ENCODE data around the gene ATP5PF. TPM values are rescaled to one million over a fixed set of nuclear protein-coding genes. Genes with fewer than 3 reads are reported as not detected.

ATP5PF gene
- total RNA-seq, 2 experiments from 2014 or later, result 154 to 159 TPM

DNA sequence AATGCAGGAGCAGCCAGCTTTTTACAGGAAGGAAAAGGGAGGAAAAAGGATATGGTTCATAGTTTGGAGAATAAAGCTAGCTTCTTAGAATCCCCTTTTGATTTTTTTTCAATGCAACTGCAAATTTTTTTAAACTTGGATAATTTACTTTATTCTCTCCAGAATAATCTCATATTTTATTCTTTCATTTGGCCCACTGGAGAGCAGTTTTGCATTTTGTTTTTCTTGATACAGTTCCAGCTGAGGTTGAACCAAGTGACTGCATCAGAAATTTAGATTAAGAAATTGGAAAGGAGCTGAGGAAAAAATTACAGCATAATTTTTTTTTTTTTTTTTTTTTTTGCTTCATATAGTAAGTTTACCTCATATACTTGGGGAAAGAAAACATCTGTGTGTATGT is 22.8 kb upstream of the ATP5PF start:
- intact Hi-C loops (cut with micrococcal nuclease), result no loop called here
- ATAC-seq (no peak), DNase-seq (no peak)
- no peaks in the 10 kb centered on the region for H3K9me3 Mint-ChIP-seq
- H3K27ac Mint-ChIP-seq, result no peak overlapping the region
- H3K27me3 Mint-ChIP-seq, result no peaks in the 10 kb centered on the region
- ChIA-PET CTCF (interaction anchor here (1.2 to 3.3 kb wide), 3 partner anchors 9 to 44 kb away, joined by 3 to 22 read pairs (median 7); no protein-coding TSS in a partner anchor), POLR2A (no interaction called here)
- no peak overlapping the region for H3K4me3 Mint-ChIP-seq
- peaks cover 25% of the 10 kb centered on the region for H3K4me1 Mint-ChIP-seq (ENCODE audit: low read depth)
- TF ChIP-seq CTCF (IDR thresholded peaks at IDR 0.05), result no peak
- H3K36me3 Mint-ChIP-seq (ENCODE audit: low read depth), result peaks cover 43% of the 10 kb centered on the region

DNA sequence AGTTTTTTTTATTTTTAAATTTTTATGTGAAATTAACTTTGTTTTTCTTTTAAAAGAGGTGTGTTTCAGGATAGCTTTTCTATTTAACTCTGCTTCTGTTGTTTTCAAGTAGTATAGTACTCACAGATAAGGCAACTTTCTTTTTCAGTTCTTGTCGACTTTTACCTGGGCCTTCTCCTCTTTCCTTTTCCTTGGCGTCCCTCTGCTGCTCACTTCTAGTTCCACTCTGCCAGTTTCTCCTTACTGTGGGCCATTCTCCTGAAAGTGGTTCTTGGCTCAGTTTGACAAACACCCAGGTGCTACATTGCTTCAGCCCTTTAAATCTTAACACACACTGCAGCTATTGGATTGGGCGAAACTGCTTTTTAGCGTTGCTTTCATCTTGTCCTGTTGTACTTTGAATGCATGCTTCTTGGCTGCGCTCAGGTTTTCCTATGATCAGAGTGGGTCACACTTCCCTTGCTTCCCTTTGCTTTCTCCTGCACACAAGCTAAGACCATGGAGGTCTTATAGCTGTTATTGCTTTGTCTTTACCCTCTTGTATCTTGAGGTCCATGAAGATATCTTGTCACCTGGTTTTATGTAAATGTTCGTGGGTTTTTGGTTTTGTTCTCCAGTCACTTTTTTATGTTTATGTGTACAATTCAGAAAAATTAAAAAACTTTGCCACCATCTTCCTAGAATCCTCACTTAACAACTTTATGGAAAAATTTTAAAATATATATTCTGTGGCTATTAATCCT is 21.7 kb upstream of the ATP5PF start:
- Mint-ChIP-seq H3K4me3 (no peak overlapping the region), H3K36me3 (ENCODE audit: low read depth) (peaks cover 49% of the 10 kb centered on the region), H3K27ac (peak overlapping the region; percentile 35), H3K27me3 (no peaks in the 10 kb centered on the region), H3K4me1 (ENCODE audit: low read depth) (peaks cover 25% of the 10 kb centered on the region), H3K9me3 (no peaks in the 10 kb centered on the region)
- DNase-seq (no peak), ATAC-seq (no peak)
- intact Hi-C loops (cut with micrococcal nuclease), result no loop called here
- POLR2A ChIA-PET, result interaction anchor here (1.0 kb wide), 2 partner anchors 20 to 36 kb away, joined by 3 to 4 read pairs; no protein-coding TSS in a partner anchor
- CTCF ChIA-PET, result interaction anchor here (1.2 to 3.3 kb wide), 3 partner anchors 45 to 148 kb away, joined by 3 to 22 read pairs (median 5); no protein-coding TSS in a partner anchor
- no peak for TF ChIP-seq CTCF (IDR thresholded peaks at IDR 0.05)

GRCh38 chr21:25752416-25752815 is 17.7 kb upstream of the ATP5PF start:
- H3K4me1 Mint-ChIP-seq (ENCODE audit: low read depth), result peaks cover 21% of the 10 kb centered on the region
- no peaks in the 10 kb centered on the region for H3K27me3 Mint-ChIP-seq
- DNase-seq (no peak), ATAC-seq (no peak)
- H3K27ac Mint-ChIP-seq, result no peak overlapping the region
- peaks cover 29% of the 10 kb centered on the region for H3K36me3 Mint-ChIP-seq (ENCODE audit: low read depth)
- intact Hi-C loops (cut with micrococcal nuclease), result no loop called here
- TF ChIP-seq CTCF (IDR thresholded peaks at IDR 0.05), result no peak
- H3K4me3 Mint-ChIP-seq, result no peak overlapping the region
- ChIA-PET POLR2A (no interaction called here), CTCF (interaction anchor here (1.4 to 2.0 kb wide), 2 partner anchors 49 to 144 kb away, joined by 3 to 6 read pairs; no protein-coding TSS in a partner anchor)
- no peaks in the 10 kb centered on the region for H3K9me3 Mint-ChIP-seq

DNA sequence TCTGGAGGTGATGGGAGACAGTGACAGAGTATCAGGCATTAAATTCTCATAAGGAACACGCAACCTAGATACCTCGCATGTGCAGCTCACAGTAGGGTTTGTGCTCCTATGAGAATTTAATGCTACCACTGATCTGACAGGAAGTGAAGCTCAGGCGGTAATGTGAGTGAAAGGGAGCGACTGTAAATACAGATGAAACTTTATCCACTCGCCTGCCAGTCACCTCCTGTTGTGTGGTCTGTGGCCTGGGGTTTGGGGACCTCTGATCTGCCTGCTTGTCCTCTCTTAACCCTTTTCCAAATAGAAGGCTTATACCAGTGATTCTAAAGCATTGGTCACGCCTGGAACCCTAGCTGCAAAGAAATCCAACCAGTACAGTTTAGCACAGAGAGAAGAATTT is 15.4 kb upstream of the ATP5PF start:
- peak overlapping the region; percentile 75 for H3K27ac Mint-ChIP-seq
- H3K36me3 Mint-ChIP-seq (ENCODE audit: low read depth), result peaks cover 23% of the 10 kb centered on the region
- peak; percentile 70 for ATAC-seq
- no peak overlapping the region for H3K4me3 Mint-ChIP-seq
- intact Hi-C loops (cut with micrococcal nuclease), result no loop called here
- ChIA-PET CTCF (interaction anchor here (1.2 to 5.3 kb wide), 3 partner anchors 40 to 142 kb away, joined by 3 to 31 read pairs (median 3); no protein-coding TSS in a partner anchor), POLR2A (interaction anchor here (1.0 to 1.2 kb wide), 2 partner anchors 11 to 243 kb away, joined by 3 read pairs; no protein-coding TSS in a partner anchor)
- peak; percentile 52 for DNase-seq
- no peak for TF ChIP-seq CTCF (IDR thresholded peaks at IDR 0.05)
- H3K9me3 Mint-ChIP-seq, result no peaks in the 10 kb centered on the region
- no peaks in the 10 kb centered on the region for H3K27me3 Mint-ChIP-seq
- H3K4me1 Mint-ChIP-seq (ENCODE audit: low read depth), result peaks cover 13% of the 10 kb centered on the region

DNA sequence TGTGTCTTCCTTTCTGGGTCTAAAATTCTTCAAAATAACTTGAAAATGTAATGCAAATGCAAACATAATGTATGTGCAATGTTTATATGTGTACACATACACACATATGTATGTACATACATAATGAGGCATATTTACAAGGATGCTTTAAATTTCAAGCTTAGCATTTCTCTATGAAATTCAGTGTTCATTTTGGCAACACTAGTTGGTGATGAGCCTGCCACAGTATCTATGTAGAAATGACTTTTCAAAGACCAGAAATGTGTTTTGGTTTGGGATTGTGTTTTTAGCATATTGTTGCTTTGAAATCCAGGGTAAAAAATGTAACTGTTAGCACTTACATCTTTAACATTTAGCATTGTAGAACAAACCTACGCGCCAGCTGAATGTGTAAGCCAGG is 10.2 kb upstream of the ATP5PF start:
- CTCF ChIA-PET, result interaction anchor here (0.7 to 1.1 kb wide), 2 partner anchors 10 to 118 kb away, joined by 3 read pairs; no protein-coding TSS in a partner anchor
- no peaks in the 10 kb centered on the region for H3K9me3 Mint-ChIP-seq

More for the DNA sequence above, 10.2 kb upstream of the ATP5PF start:
- H3K27me3 Mint-ChIP-seq, result no peaks in the 10 kb centered on the region
- POLR2A ChIA-PET, result interaction anchor here (1.1 kb wide), 1 partner anchor 15 kb away, joined by 4 read pairs; no protein-coding TSS in a partner anchor
- TF ChIP-seq CTCF (IDR thresholded peaks at IDR 0.05), result no peak
- intact Hi-C loops (cut with micrococcal nuclease), result no loop called here
- ATAC-seq (no peak), DNase-seq (no peak)
- no peak overlapping the region for H3K27ac Mint-ChIP-seq
- H3K4me3 Mint-ChIP-seq, result no peak overlapping the region
- peaks cover 18% of the 10 kb centered on the region for H3K4me1 Mint-ChIP-seq (ENCODE audit: low read depth)
- H3K36me3 Mint-ChIP-seq (ENCODE audit: low read depth), result peaks cover 17% of the 10 kb centered on the region

Measured in activated CD8-positive, alpha-beta T cell treated with anti-CD3 and anti-CD28 coated beads for 36 hours (primary cell).